NOMO-1 treated with DMSO at 0.1 percent for 48 hours (cell line): ENCODE results near the gene EMID1.
"Not testable (repeated sequence)": the region's sequence is repeated elsewhere in the genome, so short reads cannot be mapped to it uniquely, and the experiment has no call there.

ENCODE experiments used
- DNase-seq: peaks from one replicate; lab custom pipeline; 2025; ENCODE audit not compliant: unreplicated experiment; lab: John Stamatoyannopoulos, UW

Gene EMID1

GRCh38 chr22:29226351-29226981 lies 20.8 kb downstream of the EMID1 start:
- no peak for DNase-seq

GRCh38 chr22:29230972-29231875 lies 25.5 kb downstream of the EMID1 start:
- no peak for DNase-seq

- no peak for DNase-seq
These were observed 26.6 kb downstream of the EMID1 start for GRCh38 chr22:29231971-29232959.

- no peak for DNase-seq
These were observed 27.7 kb downstream of the EMID1 start for GRCh38 chr22:29233277-29233877.

GRCh38 chr22:29240481-29240880 lies 34.8 kb downstream of the EMID1 start:
- not testable (repeated sequence) for DNase-seq

GRCh38 chr22:29243874-29244446 lies 38.3 kb downstream of the EMID1 start:
- DNase-seq, result no peak

- DNase-seq, result no peak
These were observed 39.3 kb downstream of the EMID1 start for GRCh38 chr22:29244785-29245625.

- peak; percentile 59 for DNase-seq
These were observed 40.1 kb downstream of the EMID1 start for GRCh38 chr22:29245626-29246385.

GRCh38 chr22:29247891-29248290 lies 42.2 kb downstream of the EMID1 start:
- not testable (repeated sequence) for DNase-seq

- no peak for DNase-seq
These were observed 45.6 kb downstream of the EMID1 start for GRCh38 chr22:29251265-29251664.

GRCh38 chr22:29251981-29252911 lies 46.5 kb downstream of the EMID1 start:
- no peak for DNase-seq

- no peak for DNase-seq
These were observed 48.0 kb downstream of the EMID1 start for GRCh38 chr22:29253561-29254285.

- DNase-seq, result no peak
These were observed 48.6 kb downstream of the EMID1 start for GRCh38 chr22:29254286-29254660.

- DNase-seq, result no peak
These were observed 49.4 kb downstream of the EMID1 start for GRCh38 chr22:29255064-29255621.

GRCh38 chr22:29256606-29257325 lies 51.1 kb downstream of the EMID1 start:
- DNase-seq, result no peak

GRCh38 chr22:29257751-29258181 lies 52.1 kb downstream of the EMID1 start:
- DNase-seq, result no peak
